Mesenchymal stem cell (in vitro differentiated cells and primary cell): ENCODE measurements around the gene RGS14.

Experiments used
- DNase-seq: peaks from one replicate; pipeline ENCODE4 v3.0.0-alpha.2; 2013
- H2AFZ ChIP-seq: one replicate; pipeline ENCODE4 v1.6.1; 2013; ENCODE audit warnings: low read depth, mild to moderate bottlenecking, control low read depth, inconsistent platforms, low read length, moderate library complexity
- H2AK5ac ChIP-seq: 2 replicates; pipeline ENCODE4 v1.6.1; 2013; ENCODE audit warnings: low read length, moderate library complexity, mild to moderate bottlenecking, inconsistent platforms; ENCODE audit not compliant: severe bottlenecking
- H2BK120ac ChIP-seq: one replicate; pipeline ENCODE4 v1.6.1; 2013; ENCODE audit warnings: low read depth, mild to moderate bottlenecking, inconsistent platforms, low read length, moderate library complexity
- H2BK12ac ChIP-seq, 2 experiments: one replicate each; pipeline ENCODE4 v1.6.1; 2013; ENCODE audit warnings: inconsistent platforms in 2 of 2, low read length in 2 of 2, mild to moderate bottlenecking in 2 of 2, moderate library complexity in 2 of 2, control low read depth in 1 of 2
- H2BK15ac ChIP-seq: one replicate; pipeline ENCODE4 v1.6.1; 2013; ENCODE audit warnings: mild to moderate bottlenecking, low read depth, inconsistent platforms; ENCODE audit not compliant: poor library complexity, severe bottlenecking
- H2BK5ac ChIP-seq: 2 replicates; pipeline ENCODE4 v1.6.1; 2013; ENCODE audit warnings: low read depth, mild to moderate bottlenecking, low read length, control low read depth, inconsistent platforms; ENCODE audit not compliant: poor library complexity, severe bottlenecking
- H3K14ac ChIP-seq, 2 experiments: one replicate each; pipeline ENCODE4 v1.6.1; 2013; ENCODE audit warnings: inconsistent platforms in 2 of 2, low read length in 2 of 2, control low read depth in 1 of 2, mild to moderate bottlenecking in 1 of 2, moderate library complexity in 1 of 2
- H3K18ac ChIP-seq, 2 experiments: one replicate each; pipeline ENCODE4 v1.6.1; 2013; ENCODE audit warnings: inconsistent platforms in 2 of 2, low read length in 2 of 2, control low read depth in 1 of 2, low read depth in 1 of 2, mild to moderate bottlenecking in 1 of 2
- H3K23ac ChIP-seq, 2 experiments: one replicate each; pipeline ENCODE4 v1.6.1; 2013; ENCODE audit warnings: inconsistent platforms in 2 of 2, low read length in 2 of 2, mild to moderate bottlenecking in 2 of 2, moderate library complexity in 2 of 2, control low read depth in 1 of 2
- H3K27ac ChIP-seq: 2 replicates; pipeline ENCODE4 v1.5.1; 2013; ENCODE audit warnings: mild to moderate bottlenecking, moderate library complexity, low read length, control low read depth, inconsistent platforms; ENCODE audit not compliant: poor library complexity, severe bottlenecking
- H3K27me3 ChIP-seq, 2 experiments: 2 replicates each; pipeline versions ENCODE4 v1.6.1 to v1.7.0; 2013; ENCODE audit warnings: low read length in 2 of 2, mild to moderate bottlenecking in 2 of 2, moderate library complexity in 2 of 2, control low read depth in 1 of 2, inconsistent platforms in 1 of 2; ENCODE audit not compliant: control insufficient read depth in 1 of 2, insufficient read depth in 1 of 2
- H3K36me3 ChIP-seq, 2 experiments: 2 replicates each; pipeline versions ENCODE4 v1.6.1 to v1.7.0; 2013; ENCODE audit warnings: low read length in 2 of 2, control low read depth in 1 of 2, inconsistent platforms in 1 of 2, low read depth in 1 of 2, mild to moderate bottlenecking in 1 of 2; ENCODE audit not compliant: insufficient read depth in 2 of 2, control insufficient read depth in 1 of 2
- H3K4ac ChIP-seq, 2 experiments: one replicate each; pipeline ENCODE4 v1.6.1; 2013; ENCODE audit warnings: inconsistent platforms in 2 of 2, low read length in 2 of 2, mild to moderate bottlenecking in 2 of 2, moderate library complexity in 2 of 2, control low read depth in 1 of 2, low read depth in 1 of 2
- H3K4me1 ChIP-seq: 2 replicates; pipeline ENCODE4 v1.6.1; 2013; ENCODE audit warnings: low read depth, low read length, control low read depth; ENCODE audit not compliant: control insufficient read depth, insufficient read depth
- H3K4me2 ChIP-seq: 2 replicates; pipeline ENCODE4 v1.6.1; 2013; ENCODE audit warnings: low read length, mild to moderate bottlenecking, inconsistent platforms; ENCODE audit not compliant: poor library complexity, severe bottlenecking
- H3K4me3 ChIP-seq, 2 experiments: 2 replicates each; pipeline versions ENCODE4 v1.5.1 to v1.7.0; 2013; ENCODE audit warnings: low read length in 2 of 2, mild to moderate bottlenecking in 2 of 2, control low read depth in 1 of 2, low read depth in 1 of 2; ENCODE audit not compliant: insufficient read depth in 1 of 2
- H3K79me1 ChIP-seq: replicated peaks from 2 replicates; pipeline ENCODE4 v1.6.1; 2013; ENCODE audit warnings: mild to moderate bottlenecking, control low read depth, low read length, inconsistent platforms; ENCODE audit not compliant: poor library complexity, severe bottlenecking
- H3K9ac ChIP-seq: 2 replicates; pipeline ENCODE4 v1.7.0; 2013; ENCODE audit warnings: mild to moderate bottlenecking, low read length, moderate library complexity
- H3K9me3 ChIP-seq: 2 replicates; pipeline ENCODE4 v1.7.0; 2013; ENCODE audit warnings: mild to moderate bottlenecking, low read length; ENCODE audit not compliant: control insufficient read depth
- H4K8ac ChIP-seq: one replicate; pipeline ENCODE4 v1.6.1; 2013; ENCODE audit warnings: inconsistent platforms, mild to moderate bottlenecking, low read length, moderate library complexity
- H4K91ac ChIP-seq: one replicate; pipeline ENCODE4 v1.6.1; 2013; ENCODE audit warnings: mild to moderate bottlenecking, low read length, inconsistent platforms
- WGBS: methylation state at CpG from one replicate; pipeline ENCODE4 v1.1.7; 2013; ENCODE audit warnings: mixed read lengths; 5-methylcytosine and 5-hydroxymethylcytosine counted together

The RGS14 gene

DNA sequence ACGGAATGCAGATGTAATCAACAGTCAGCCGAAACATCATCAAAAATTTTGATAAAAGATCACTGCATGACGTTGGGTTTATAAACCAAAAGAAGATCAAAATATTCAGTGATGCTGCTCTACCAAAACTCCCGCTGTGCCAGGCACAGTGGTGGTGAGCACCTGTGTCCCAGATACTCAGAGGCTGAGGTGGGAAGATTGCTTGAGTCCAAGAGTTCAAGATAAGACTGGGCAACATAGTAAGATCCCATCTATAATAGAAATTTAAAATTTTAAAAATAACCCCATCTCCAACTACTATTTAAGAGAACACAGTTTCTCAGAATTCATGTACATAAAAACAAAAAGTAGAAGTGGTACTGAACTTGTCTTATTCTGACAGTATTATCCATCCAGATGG, 10.0 kb upstream of the RGS14 start:
- no peak overlapping the region for H2BK12ac ChIP-seq
- no peak overlapping the region for H4K91ac ChIP-seq
- no peak overlapping the region for H2AK5ac ChIP-seq
- peak overlapping the region; percentile 28 for H3K9ac ChIP-seq
- no peak overlapping the region for H3K18ac ChIP-seq
- WGBS: 98% methylated on average over 4 of the region's 4 CpGs
- peaks cover 19% of the 10 kb centered on the region for H3K4me1 ChIP-seq
- peaks cover 19 to 43% of the 10 kb centered on the region in 2 experiments for H3K36me3 ChIP-seq
- H3K14ac ChIP-seq: no peak overlapping the region
- no peak overlapping the region for H3K27ac ChIP-seq
- no peak overlapping the region for H2BK5ac ChIP-seq
- no peak overlapping the region for H3K23ac ChIP-seq
- no peak overlapping the region for H3K4ac ChIP-seq
- no peak overlapping the region for H3K4me2 ChIP-seq
- no peak overlapping the region for H4K8ac ChIP-seq
- peaks cover 1% of the 10 kb centered on the region for H3K79me1 ChIP-seq
- no peak overlapping the region for H2BK120ac ChIP-seq
- H2AFZ ChIP-seq: no peak overlapping the region
- no peak overlapping the region for H3K4me3 ChIP-seq
- no peaks in the 10 kb centered on the region for H3K27me3 ChIP-seq
- H2BK15ac ChIP-seq: no peak overlapping the region
- no peak for DNase-seq
- no peaks in the 10 kb centered on the region for H3K9me3 ChIP-seq

DNA sequence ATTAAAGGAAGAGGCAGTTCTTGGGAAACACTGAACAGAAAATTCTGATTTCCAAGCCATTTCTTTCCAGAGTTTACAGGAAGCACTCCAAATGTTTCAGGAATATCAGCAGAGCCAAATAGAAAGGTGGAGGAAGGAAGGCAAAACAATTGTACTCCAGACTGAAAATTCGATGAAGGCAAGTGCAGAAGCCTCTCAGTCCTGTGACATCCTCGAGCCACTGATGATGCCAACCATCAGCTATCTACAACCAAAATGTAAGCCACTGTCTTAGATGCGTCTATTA, 8.4 kb upstream of the RGS14 start:
- Histone ChIP-seq H3K4me2 (no peak overlapping the region), H2AFZ (no peak overlapping the region), H3K36me3 (peaks cover 16 to 34% of the 10 kb centered on the region in 2 experiments), H2BK12ac (no peak overlapping the region), H2AK5ac (no peak overlapping the region), H4K91ac (no peak overlapping the region), H3K14ac (no peak overlapping the region), H3K27ac (no peak overlapping the region), H3K23ac (no peak overlapping the region), H3K27me3 (no peaks in the 10 kb centered on the region), H3K9me3 (no peaks in the 10 kb centered on the region), H3K18ac (no peak overlapping the region), H2BK5ac (no peak overlapping the region), H3K4me1 (peaks cover 19% of the 10 kb centered on the region), H3K4me3 (peak overlapping the region in 1 of 2 experiments; percentile 100), H2BK120ac (no peak overlapping the region), H3K79me1 (no peaks in the 10 kb centered on the region), H3K9ac (no peak overlapping the region), H4K8ac (no peak overlapping the region), H2BK15ac (no peak overlapping the region), H3K4ac (no peak overlapping the region)
- DNase-seq: no peak
- WGBS: 95% methylated on average over 3 of the region's 3 CpGs

DNA sequence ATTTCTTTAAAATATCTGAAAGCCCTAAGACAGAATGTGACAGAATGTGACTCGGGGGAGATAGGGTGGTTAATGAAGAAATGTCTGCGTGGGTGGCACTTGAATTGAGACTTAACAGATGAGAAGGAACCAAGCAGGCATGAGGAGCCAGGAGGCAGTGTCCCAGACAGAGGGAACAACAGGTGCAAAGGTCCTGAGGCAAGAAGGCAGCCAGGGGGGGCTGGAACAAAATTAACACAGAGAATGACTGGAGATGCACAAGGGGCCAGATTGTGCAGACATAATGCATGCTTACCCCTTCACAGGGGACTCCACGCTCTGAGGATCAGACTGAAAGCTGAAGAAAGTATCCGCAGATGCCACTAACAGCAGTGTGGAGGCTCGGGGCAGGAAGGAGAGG, 8.0 kb upstream of the RGS14 start:
- H3K4me3 ChIP-seq: peak overlapping the region in 1 of 2 experiments; percentile 100
- H4K91ac ChIP-seq: no peak overlapping the region
- H3K18ac ChIP-seq: no peak overlapping the region
- no peak overlapping the region for H3K4ac ChIP-seq
- peaks cover 19% of the 10 kb centered on the region for H3K4me1 ChIP-seq
- H2AK5ac ChIP-seq: no peak overlapping the region
- H3K14ac ChIP-seq: no peak overlapping the region
- WGBS: 94% methylated on average over 5 of the region's 5 CpGs
- no peak overlapping the region for H4K8ac ChIP-seq
- H3K36me3 ChIP-seq: peaks cover 15 to 34% of the 10 kb centered on the region in 2 experiments
- H3K9ac ChIP-seq: peak overlapping the region; percentile 99
- H2BK5ac ChIP-seq: no peak overlapping the region
- H3K27me3 ChIP-seq: no peaks in the 10 kb centered on the region
- peak overlapping the region; percentile 17 for H3K4me2 ChIP-seq
- no peak for DNase-seq
- no peak overlapping the region for H2BK120ac ChIP-seq
- no peaks in the 10 kb centered on the region for H3K79me1 ChIP-seq
- H2AFZ ChIP-seq: no peak overlapping the region
- no peaks in the 10 kb centered on the region for H3K9me3 ChIP-seq
- H3K23ac ChIP-seq: no peak overlapping the region
- no peak overlapping the region for H2BK12ac ChIP-seq
- no peak overlapping the region for H2BK15ac ChIP-seq
- no peak overlapping the region for H3K27ac ChIP-seq

DNA sequence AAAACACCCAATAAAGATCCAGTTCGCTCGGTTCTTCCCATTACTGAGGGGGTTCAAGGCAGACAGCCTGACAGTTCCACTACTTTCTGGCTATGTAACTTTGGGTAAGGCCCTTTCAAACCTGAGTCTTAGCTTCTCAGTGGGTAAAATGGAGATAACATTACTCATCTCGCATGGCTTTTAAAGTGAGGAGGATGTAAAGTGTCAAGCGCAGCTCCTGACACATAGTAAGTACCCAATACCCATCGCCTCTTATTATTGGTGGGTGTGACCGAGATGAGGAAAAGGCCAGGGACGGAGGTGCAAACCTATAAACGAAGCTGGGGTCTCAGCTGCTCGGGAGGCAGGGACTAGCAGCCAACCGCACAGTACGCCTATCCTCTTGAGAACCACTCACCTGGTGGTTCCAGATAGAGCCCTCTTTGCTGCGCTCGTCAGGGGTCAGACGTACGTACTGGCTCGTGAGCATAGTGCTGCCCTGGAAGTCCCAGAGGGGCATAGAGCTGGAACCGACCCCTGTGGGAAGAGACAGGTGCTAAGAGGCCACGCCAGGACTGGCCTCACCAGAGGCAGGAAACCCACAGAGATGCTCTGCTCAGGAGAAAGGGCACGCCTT, 6.8 kb upstream of the RGS14 start:
- Histone ChIP-seq H3K9ac (peak overlapping the region; percentile 99), H2BK12ac (no peak overlapping the region), H3K18ac (peak overlapping the region in 1 of 2 experiments; percentile 1), H3K9me3 (peaks cover 7% of the 10 kb centered on the region), H3K4ac (peak overlapping the region; percentile 1 to 34), H3K4me1 (peaks cover 19% of the 10 kb centered on the region), H3K36me3 (peaks cover 9 to 34% of the 10 kb centered on the region in 2 experiments), H3K27me3 (peaks cover 0 to 3% of the 10 kb centered on the region in 2 experiments), H3K4me2 (peak overlapping the region; percentile 54), H3K4me3 (peak overlapping the region; percentile 71 to 100), H2BK120ac (no peak overlapping the region), H2AK5ac (peak overlapping the region; percentile 23), H4K91ac (peak overlapping the region; percentile 48), H2AFZ (no peak overlapping the region), H2BK5ac (no peak overlapping the region), H4K8ac (peak overlapping the region; percentile 89), H3K14ac (no peak overlapping the region), H3K27ac (peak overlapping the region; percentile 99), H2BK15ac (no peak overlapping the region), H3K79me1 (no peaks in the 10 kb centered on the region), H3K23ac (no peak overlapping the region)
- no peak for DNase-seq
- 21% methylated on average over 19 of the region's 19 CpGs for WGBS
